Activated T-cell treated with anti-CD3 and anti-CD28 coated beads, Interleukin-2, amount 50 U/mL, for 72 hours (primary cell): ENCODE data around the gene SPATA1. TPM values are rescaled to one million over a fixed set of nuclear protein-coding genes. Genes with fewer than 3 reads are reported as not detected.

Source experiments
- ATAC-seq, 2 donors: fragments of 150-1000 bp; cut with Tn5 transposase; replicated peaks in 1 of 2; 2 replicates each; pipeline ENCODE4 v1.10.0; 2021; ENCODE audit warnings: moderate library complexity in 2 of 2, mild to moderate bottlenecking in 1 of 2
- DNase-seq, 2 donors: peaks; one replicate each; pipeline ENCODE4 v3.0.0; 2021 to 2022; ENCODE audit warnings: mixed read lengths in 1 of 2
- H3K27ac Mint-ChIP-seq: one replicate; pipeline ENCODE4 v1.8.0; 2022; ENCODE audit warnings: mild to moderate bottlenecking, moderate library complexity, mixed read lengths
- H3K27me3 Mint-ChIP-seq: one replicate; pipeline ENCODE4 v1.8.0; 2022; ENCODE audit warnings: low read depth, mixed read lengths
- H3K36me3 Mint-ChIP-seq, 2 donors: one replicate each; pipeline ENCODE4 v1.8.0; 2022; ENCODE audit warnings: mixed read lengths in 2 of 2, mild to moderate bottlenecking in 1 of 2; ENCODE audit not compliant: insufficient read depth in 2 of 2
- H3K4me1 Mint-ChIP-seq: one replicate; pipeline ENCODE4 v1.8.0; 2022; ENCODE audit warnings: low read depth, mixed read lengths
- H3K4me3 Mint-ChIP-seq, 2 donors: one replicate each; pipeline ENCODE4 v1.8.0; 2022; ENCODE audit warnings: mild to moderate bottlenecking in 2 of 2, mixed read lengths in 2 of 2, moderate library complexity in 2 of 2
- H3K9me3 Mint-ChIP-seq, 2 donors: one replicate each; pipeline ENCODE4 v1.8.0; 2022; ENCODE audit warnings: mixed read lengths in 2 of 2
- total RNA-seq, 2 donors: library from RNA; stranded (reverse); gene quantifications; one replicate each; pipeline ENCODE4 v1.2.3, GENCODE V29; 2022

Gene SPATA1
- total RNA-seq, 2 donors from 2014 or later = 2.3 to 2.9 TPM

DNA sequence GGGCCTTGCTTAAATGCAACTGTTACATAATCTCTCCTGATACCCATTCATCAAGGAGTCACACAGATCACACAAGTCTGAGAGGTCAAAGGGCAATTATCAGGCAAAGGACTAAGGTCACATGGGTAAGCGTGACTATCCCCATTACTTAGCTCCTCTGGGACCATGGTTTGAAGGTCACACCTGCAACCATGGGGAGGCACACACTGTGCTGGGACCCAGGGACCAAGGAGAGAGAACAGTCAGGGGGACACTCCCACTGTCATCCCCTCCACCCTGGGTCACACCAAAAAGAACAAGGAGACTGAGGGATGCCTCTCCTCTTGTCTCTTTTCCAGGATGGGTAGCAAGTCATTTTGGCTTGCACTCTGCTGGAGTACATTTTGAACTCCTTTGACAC, 99.0 kb downstream of the SPATA1 start:
- Mint-ChIP-seq H3K27me3 (no peaks in the 10 kb centered on the region), H3K4me1 (peaks cover 10% of the 10 kb centered on the region), H3K9me3 (peaks cover 11 to 18% of the 10 kb centered on the region in 2 donors), H3K27ac (no peak overlapping the region), H3K36me3 (peaks cover 25 to 27% of the 10 kb centered on the region in 2 donors), H3K4me3 (no peak overlapping the region)
- DNase-seq = no peak
- no peak for ATAC-seq

DNA sequence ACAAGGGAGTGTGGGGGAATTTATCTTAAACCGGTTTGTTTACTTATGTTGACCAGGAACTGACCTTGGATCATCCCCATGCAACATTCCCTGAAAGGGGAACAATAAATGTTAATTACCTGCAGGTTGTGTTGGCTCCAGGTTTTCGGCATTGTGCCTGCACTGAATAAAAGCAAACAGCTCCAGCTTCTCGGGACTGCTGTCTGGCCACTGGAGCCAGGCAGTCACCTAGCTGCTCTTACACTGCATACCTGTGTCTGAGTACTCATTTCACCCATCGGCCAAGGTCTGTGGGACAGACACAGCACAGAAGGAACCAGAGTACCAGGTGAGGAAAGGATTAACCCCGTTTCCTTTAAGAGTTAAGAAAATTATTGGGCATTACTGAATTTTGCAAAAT, 100.8 kb downstream of the SPATA1 start:
- ATAC-seq = no peak
- H3K27ac Mint-ChIP-seq = no peak overlapping the region
- H3K4me1 Mint-ChIP-seq = peaks cover 8% of the 10 kb centered on the region
- peaks cover 13 to 22% of the 10 kb centered on the region in 2 donors for H3K9me3 Mint-ChIP-seq
- peaks cover 25 to 27% of the 10 kb centered on the region in 2 donors for H3K36me3 Mint-ChIP-seq
- no peaks in the 10 kb centered on the region for H3K27me3 Mint-ChIP-seq
- no peak for DNase-seq
- H3K4me3 Mint-ChIP-seq = no peak overlapping the region

DNA sequence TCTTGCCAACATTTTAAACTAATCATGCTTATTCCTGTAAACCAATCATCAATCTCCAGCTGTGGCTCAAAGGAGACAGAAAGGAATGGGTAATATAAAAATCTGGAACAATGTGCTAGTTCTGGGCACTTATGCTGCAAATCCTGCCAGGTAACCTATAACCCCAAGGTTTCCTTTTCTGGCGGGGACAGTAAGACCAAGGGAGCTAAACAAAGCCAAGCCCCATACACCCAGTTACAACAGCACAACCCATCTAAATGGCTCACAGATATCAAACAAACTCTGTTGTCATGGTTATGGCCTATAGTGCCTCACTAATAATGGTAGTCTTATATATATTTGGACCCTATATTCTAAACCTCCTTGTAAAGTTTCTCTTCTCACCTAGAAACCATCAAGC, 104.9 kb downstream of the SPATA1 start:
- DNase-seq (no peak), ATAC-seq (no peak)
- H3K27ac Mint-ChIP-seq = no peak overlapping the region
- H3K27me3 Mint-ChIP-seq = no peaks in the 10 kb centered on the region
- peaks cover 13 to 17% of the 10 kb centered on the region in 2 donors for H3K9me3 Mint-ChIP-seq
- H3K36me3 Mint-ChIP-seq = peaks cover 17 to 27% of the 10 kb centered on the region in 2 donors
- H3K4me1 Mint-ChIP-seq = peaks cover 9% of the 10 kb centered on the region
- peak overlapping the region in 1 of 2 donors; percentile 22 for H3K4me3 Mint-ChIP-seq

DNA sequence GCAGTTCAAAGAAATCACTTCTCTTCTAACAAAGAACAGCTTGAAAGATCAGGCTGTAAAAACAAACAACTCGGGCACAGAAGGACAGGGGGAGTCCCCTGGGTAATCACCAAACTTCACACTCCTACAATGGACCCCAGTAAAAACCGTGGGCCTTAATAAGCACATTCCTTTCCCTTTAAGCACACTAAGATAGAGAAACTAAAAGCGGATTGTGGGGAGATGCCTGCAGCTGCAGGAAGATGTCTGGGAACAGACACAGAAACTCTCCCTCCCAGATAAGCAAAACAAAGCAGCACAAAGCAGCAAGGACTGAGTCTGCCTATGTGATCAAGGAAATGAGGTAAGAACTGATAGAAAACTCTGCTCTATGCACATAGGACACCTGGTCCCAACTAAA, 105.6 kb downstream of the SPATA1 start:
- H3K4me3 Mint-ChIP-seq = peak overlapping the region; percentile 8 to 22
- peaks cover 10 to 12% of the 10 kb centered on the region in 2 donors for H3K9me3 Mint-ChIP-seq
- DNase-seq (no peak), ATAC-seq (no peak)
- H3K36me3 Mint-ChIP-seq = peaks cover 13 to 21% of the 10 kb centered on the region in 2 donors
- no peaks in the 10 kb centered on the region for H3K27me3 Mint-ChIP-seq
- H3K4me1 Mint-ChIP-seq = peaks cover 9% of the 10 kb centered on the region
- peak overlapping the region; percentile 19 for H3K27ac Mint-ChIP-seq

DNA sequence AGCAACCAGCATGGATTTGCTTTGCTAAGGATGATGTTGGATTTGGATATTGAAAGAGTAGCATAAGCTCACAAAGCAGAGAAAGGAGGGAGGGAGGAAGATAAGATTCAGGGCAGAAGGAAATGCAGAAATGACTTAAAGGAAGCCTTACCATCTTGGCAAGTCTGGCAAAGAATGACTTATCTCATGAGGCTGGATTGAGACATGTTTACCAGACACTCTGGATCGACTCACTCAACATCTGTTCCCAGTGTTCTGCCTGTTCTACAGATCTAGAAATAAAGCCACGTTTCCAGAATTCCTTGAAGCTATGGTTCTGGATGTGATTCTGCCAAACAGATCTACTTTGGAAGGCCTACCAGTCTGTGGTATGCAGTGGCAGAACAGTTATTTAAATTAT, 106.8 kb downstream of the SPATA1 start:
- peaks cover 9% of the 10 kb centered on the region for H3K4me1 Mint-ChIP-seq
- H3K36me3 Mint-ChIP-seq = peaks cover 13 to 21% of the 10 kb centered on the region in 2 donors
- H3K27me3 Mint-ChIP-seq = no peaks in the 10 kb centered on the region
- peaks cover 10 to 12% of the 10 kb centered on the region in 2 donors for H3K9me3 Mint-ChIP-seq
- H3K4me3 Mint-ChIP-seq = no peak overlapping the region
- H3K27ac Mint-ChIP-seq = no peak overlapping the region
- DNase-seq (no peak), ATAC-seq (no peak)

- no peak for DNase-seq
- Mint-ChIP-seq H3K9me3 (peaks cover 10 to 12% of the 10 kb centered on the region in 2 donors), H3K4me3 (no peak overlapping the region), H3K27me3 (no peaks in the 10 kb centered on the region), H3K4me1 (peaks cover 9% of the 10 kb centered on the region), H3K36me3 (peaks cover 13 to 21% of the 10 kb centered on the region in 2 donors), H3K27ac (no peak overlapping the region)
- ATAC-seq = no peak
Measured at GRCh38 chr1:84613887-84614286, 107.7 kb downstream of the SPATA1 start.

DNA sequence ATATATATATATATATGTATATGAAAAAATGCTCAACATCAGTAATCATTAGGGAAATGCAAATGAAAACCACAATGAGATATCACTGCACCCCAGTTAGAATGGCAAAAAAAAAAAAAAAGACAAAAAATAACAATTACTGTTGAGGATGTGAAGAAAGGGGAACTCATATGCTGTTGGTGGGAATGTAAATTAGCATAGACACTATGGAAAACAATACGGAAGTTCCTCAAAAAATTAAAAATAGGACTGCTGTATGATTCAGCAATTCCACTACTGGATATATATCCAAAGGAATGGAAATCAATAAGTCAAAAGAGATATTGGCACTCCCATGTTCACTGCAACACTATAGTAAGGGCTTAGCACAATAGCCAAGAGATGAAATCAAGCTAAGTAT, 109.6 kb downstream of the SPATA1 start:
- DNase-seq = no peak
- peaks cover 9 to 11% of the 10 kb centered on the region in 2 donors for H3K9me3 Mint-ChIP-seq
- H3K27ac Mint-ChIP-seq = no peak overlapping the region
- peaks cover 12 to 20% of the 10 kb centered on the region in 2 donors for H3K36me3 Mint-ChIP-seq
- H3K27me3 Mint-ChIP-seq = no peaks in the 10 kb centered on the region
- no peak for ATAC-seq
- no peak overlapping the region for H3K4me3 Mint-ChIP-seq
- H3K4me1 Mint-ChIP-seq = peaks cover 25% of the 10 kb centered on the region

Other genes with a start within 250 kb of the SPATA1 start
- 1 to 10 TPM in 1 of 2 donors, under 1 TPM in 1; 0.46 to 1.7 TPM for gene SAMD13, start 204.7 kb upstream of the SPATA1 start, total RNA-seq
- not detected for gene DNASE2B, start 107.9 kb upstream of the SPATA1 start, total RNA-seq
- 10 to 100 TPM; 56.7 to 68.2 TPM for gene RPF1, start 27.1 kb upstream of the SPATA1 start, total RNA-seq
- gene GNG5, start 195 bp downstream of the SPATA1 start, total RNA-seq = 100 to 1,000 TPM in 1 of 2 donors, 10 to 100 TPM in 1; 88.5 to 101 TPM
- gene CTBS, start 68.1 kb downstream of the SPATA1 start, total RNA-seq = 10 to 100 TPM; 27.2 to 31.3 TPM
- gene SSX2IP, start 184.1 kb downstream of the SPATA1 start, total RNA-seq = 10 to 100 TPM in 1 of 2 donors, 1 to 10 TPM in 1; 8.5 to 13.8 TPM